HEK293T (cell line): ENCODE data around the gene C10orf71.

Source experiments
- CTCF ChIA-PET: fragments of 350-600 bp; formaldehyde crosslinking; extraction: SDS; loops from one replicate; lab custom pipeline; 2021; ENCODE audit warnings: antibody characterized with exemption, inconsistent platforms; lab: Yijun Ruan, JAX
- POLR2A ChIA-PET: fragments of 350-600 bp; formaldehyde crosslinking; extraction: SDS; loops from one replicate; lab custom pipeline; 2020; ENCODE audit warnings: antibody characterized with exemption, inconsistent platforms; lab: Yijun Ruan, JAX
- DNase-seq: peaks from one replicate; pipeline ENCODE4 v3.0.0; 2012; ENCODE audit warnings: mixed read lengths; ENCODE audit errors: extremely low spot score
- ARNT ChIP-seq: fragments of 450-650 bp; IDR thresholded peaks from 2 replicates; pipeline ENCODE4 v1.6.1; 2017; ENCODE audit warnings: mild to moderate bottlenecking
- BHLHE40 ChIP-seq: fragments of 450-650 bp; IDR thresholded peaks from 2 replicates; pipeline ENCODE4 v1.6.1; 2016; ENCODE audit warnings: mild to moderate bottlenecking, moderate library complexity, borderline replicate concordance
- CTBP1 ChIP-seq: fragments of 450-650 bp; IDR thresholded peaks from 2 replicates; pipeline ENCODE4 v1.6.1; 2016; ENCODE audit warnings: borderline replicate concordance
- ELF4 ChIP-seq: fragments of 450-650 bp; IDR thresholded peaks from 2 replicates; pipeline ENCODE4 v1.6.1; 2017; ENCODE audit warnings: antibody characterized with exemption
- FOXA1 ChIP-seq: fragments of 450-650 bp; IDR thresholded peaks from 2 replicates; pipeline ENCODE4 v1.6.1; 2016; ENCODE audit warnings: mild to moderate bottlenecking
- FOXK2 ChIP-seq: fragments of 450-650 bp; IDR thresholded peaks from 2 replicates; pipeline ENCODE4 v1.6.1; 2016; ENCODE audit warnings: mild to moderate bottlenecking
- FOXM1 ChIP-seq: fragments of 450-650 bp; IDR thresholded peaks from 2 replicates; pipeline ENCODE4 v1.6.1; 2017; ENCODE audit warnings: mild to moderate bottlenecking, borderline replicate concordance
- HDGF ChIP-seq: fragments of 450-650 bp; IDR thresholded peaks from 2 replicates; pipeline ENCODE4 v1.6.1; 2017; ENCODE audit warnings: antibody characterized with exemption, borderline replicate concordance
- L3MBTL2 ChIP-seq: fragments of 450-650 bp; conservative IDR thresholded peaks from 2 replicates; pipeline ENCODE4 v1.6.1; 2016; ENCODE audit warnings: mild to moderate bottlenecking
- LEF1 ChIP-seq: fragments of 450-650 bp; IDR thresholded peaks from 2 replicates; pipeline ENCODE4 v1.6.1; 2017; ENCODE audit warnings: mild to moderate bottlenecking, borderline replicate concordance
- NFRKB ChIP-seq: fragments of 450-650 bp; IDR thresholded peaks from 2 replicates; pipeline ENCODE4 v1.6.1; 2016; ENCODE audit warnings: mild to moderate bottlenecking, moderate library complexity
- SP1 ChIP-seq: fragments of 450-650 bp; IDR thresholded peaks from 2 replicates; pipeline ENCODE4 v1.6.1; 2017
- SUZ12 ChIP-seq: fragments of 450-650 bp; IDR thresholded peaks from 2 replicates; pipeline ENCODE4 v1.6.1; 2016; ENCODE audit warnings: mild to moderate bottlenecking
- TARDBP ChIP-seq: fragments of 450-650 bp; IDR thresholded peaks from 2 replicates; pipeline ENCODE4 v1.6.1; 2016
- ZNF384 ChIP-seq: fragments of 450-650 bp; IDR thresholded peaks from 2 replicates; pipeline ENCODE4 v1.6.1; 2016
- TF ChIP-seq, protein P1 (sequence below): fragments of 450-650 bp; IDR thresholded peaks from 2 replicates; pipeline ENCODE4 v1.6.1; 2016

The C10orf71 gene

GRCh38 chr10:49347827-49348226 is 48.9 kb downstream of the C10orf71 start:
- ChIA-PET POLR2A (no interaction called here), CTCF (no interaction called here)
- TF ChIP-seq SUZ12 = no peak
- TF ChIP-seq L3MBTL2 = no peak
- TF ChIP-seq NFRKB = no peak
- no peak for TF ChIP-seq HDGF
- TF ChIP-seq FOXM1 = no peak
- no peak for TF ChIP-seq FOXA1
- TF ChIP-seq CTBP1 = no peak
- TF ChIP-seq TARDBP = no peak
- TF ChIP-seq SP1 = no peak
- no peak for DNase-seq

GRCh38 chr10:49348593-49348992 is 49.6 kb downstream of the C10orf71 start:
- DNase-seq = no peak
- POLR2A ChIA-PET = no interaction called here
- TF ChIP-seq HDGF (no peak), BHLHE40 (no peak), FOXK2 (no peak)
- CTCF ChIA-PET = no interaction called here

- ChIA-PET POLR2A (no interaction called here), CTCF (no interaction called here)
- no peak for TF ChIP-seq ZNF384
- no peak for TF ChIP-seq LEF1
- DNase-seq = no peak
Observed at GRCh38 chr10:49349390-49349789, 50.4 kb downstream of the C10orf71 start.

DNA sequence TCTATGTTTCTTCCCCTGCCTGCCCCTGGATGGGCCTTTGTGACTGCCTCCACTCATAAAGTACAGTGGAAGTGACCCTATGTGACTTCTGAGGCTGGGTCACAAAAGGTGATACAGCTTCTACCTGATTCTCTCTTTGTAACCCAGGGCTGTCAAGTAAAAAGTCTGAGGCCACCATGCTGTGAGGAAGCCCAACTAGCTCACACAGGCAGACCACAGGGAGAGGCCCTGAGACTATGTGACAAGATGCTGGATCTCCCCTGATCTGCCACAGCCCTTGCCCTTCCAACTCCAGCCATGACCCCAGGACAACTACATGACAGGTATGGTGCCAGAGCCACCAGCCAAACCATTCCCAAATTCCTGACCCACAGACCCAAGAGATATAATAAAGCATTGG is 51.2 kb downstream of the C10orf71 start:
- ChIA-PET POLR2A (no interaction called here), CTCF (no interaction called here)
- TF ChIP-seq FOXK2 (no peak), FOXA1 (no peak), L3MBTL2 (no peak), SUZ12 (no peak), TARDBP (no peak), SP1 (no peak), ARNT (no peak), BHLHE40 (no peak), HDGF (no peak), ZNF384 (no peak), LEF1 (no peak), CTBP1 (no peak), ELF4 (no peak), NFRKB (no peak), FOXM1 (no peak)
- TF ChIP-seq, protein P1, sequence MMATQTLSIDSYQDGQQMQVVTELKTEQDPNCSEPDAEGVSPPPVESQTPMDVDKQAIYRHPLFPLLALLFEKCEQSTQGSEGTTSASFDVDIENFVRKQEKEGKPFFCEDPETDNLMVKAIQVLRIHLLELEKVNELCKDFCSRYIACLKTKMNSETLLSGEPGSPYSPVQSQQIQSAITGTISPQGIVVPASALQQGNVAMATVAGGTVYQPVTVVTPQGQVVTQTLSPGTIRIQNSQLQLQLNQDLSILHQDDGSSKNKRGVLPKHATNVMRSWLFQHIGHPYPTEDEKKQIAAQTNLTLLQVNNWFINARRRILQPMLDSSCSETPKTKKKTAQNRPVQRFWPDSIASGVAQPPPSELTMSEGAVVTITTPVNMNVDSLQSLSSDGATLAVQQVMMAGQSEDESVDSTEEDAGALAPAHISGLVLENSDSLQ = no peak

DNA sequence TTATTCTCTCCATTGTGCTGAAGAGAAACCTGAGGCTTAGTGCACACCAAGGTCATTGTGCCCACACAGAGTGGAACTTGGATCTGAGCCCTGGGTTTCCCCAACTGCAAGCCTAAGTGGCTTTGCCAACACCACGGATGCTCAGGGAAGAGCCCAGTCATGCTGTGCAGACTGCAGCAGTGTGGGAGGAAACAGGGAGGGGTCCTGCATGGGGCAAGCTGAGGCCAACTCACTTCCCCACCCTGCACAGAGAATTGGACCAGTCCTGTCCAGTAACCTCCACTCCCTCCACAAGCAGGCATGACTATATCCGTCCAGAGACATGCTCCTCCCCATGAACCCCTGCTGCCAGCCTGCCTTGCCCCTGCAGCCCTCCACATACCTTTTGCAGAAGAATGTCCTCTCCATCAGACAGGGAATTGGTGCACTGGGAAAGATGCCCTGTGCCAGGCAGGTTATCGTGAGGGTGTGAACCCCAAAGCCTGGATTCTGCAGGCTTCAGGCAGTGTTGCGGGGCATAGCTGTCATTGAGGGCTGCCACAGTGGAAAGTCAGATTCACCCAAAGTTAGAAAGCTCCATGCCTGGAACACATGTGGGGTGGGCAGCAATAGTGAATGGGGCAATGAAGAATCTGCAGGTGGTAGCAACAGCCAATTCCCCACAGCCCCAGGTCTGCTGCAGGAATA is 52.0 kb downstream of the C10orf71 start:
- TF ChIP-seq HDGF (no peak), CTBP1 (no peak), L3MBTL2 (no peak), LEF1 (no peak), FOXA1 (no peak), FOXM1 (no peak), TARDBP (no peak), SUZ12 (no peak), ZNF384 (no peak), NFRKB (no peak), SP1 (no peak), ARNT (no peak), BHLHE40 (no peak), ELF4 (no peak), FOXK2 (no peak)
- TF ChIP-seq, protein P1 = no peak
- DNase-seq = no peak
- CTCF ChIA-PET = no interaction called here
- POLR2A ChIA-PET = no interaction called here

More for the DNA sequence above, 51.2 kb downstream of the C10orf71 start:
- DNase-seq = no peak

DNA sequence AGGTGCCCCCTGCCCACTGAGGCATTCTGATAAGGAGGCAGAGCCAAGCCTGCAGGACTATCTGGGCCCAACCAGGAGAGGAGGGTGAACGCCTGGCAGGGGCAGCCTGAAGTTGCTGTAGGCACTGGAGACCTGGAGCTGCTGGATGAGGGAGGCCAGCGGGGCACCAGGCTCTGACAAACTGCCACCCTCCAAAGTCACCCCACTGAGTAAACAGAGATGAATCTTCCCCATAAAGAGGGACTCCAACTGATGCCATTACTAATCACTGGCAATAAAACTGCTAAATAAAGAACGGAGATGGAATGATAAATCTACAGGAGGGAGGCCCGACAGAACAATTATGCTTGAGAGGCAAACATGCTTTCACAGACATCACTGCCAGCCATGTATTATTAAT is 52.7 kb downstream of the C10orf71 start:
- POLR2A ChIA-PET = no interaction called here
- no peak for DNase-seq
- TF ChIP-seq HDGF (no peak), ZNF384 (no peak), CTBP1 (no peak), SUZ12 (no peak), SP1 (no peak), NFRKB (no peak), FOXA1 (no peak), TARDBP (no peak)
- CTCF ChIA-PET = interaction anchor here (0.6 kb wide), 1 partner anchor 18 kb away, joined by 4 read pairs; no protein-coding TSS in a partner anchor

GRCh38 chr10:49352323-49352722 is 53.4 kb downstream of the C10orf71 start:
- ChIA-PET POLR2A (no interaction called here), CTCF (interaction anchor here (0.6 to 1.1 kb wide), 2 partner anchors 17 to 28 kb away, joined by 3 to 4 read pairs; no protein-coding TSS in a partner anchor)
- no peak for DNase-seq
- no peak for TF ChIP-seq NFRKB
- no peak for TF ChIP-seq ZNF384
- no peak for TF ChIP-seq BHLHE40
